Measurements from ENCODE around the gene TNFRSF25. TPM values are rescaled to one million over a fixed set of nuclear protein-coding genes. Genes with fewer than 3 reads are reported as not detected.
"Not testable (repeated sequence)": the region's sequence is repeated elsewhere in the genome, so short reads cannot be mapped to it uniquely, and the experiment has no call there.

The TNFRSF25 gene
- total RNA-seq, 4 donors from 2014 or later, result 4.2 to 11.2 (median 8.8) TPM

DNA sequence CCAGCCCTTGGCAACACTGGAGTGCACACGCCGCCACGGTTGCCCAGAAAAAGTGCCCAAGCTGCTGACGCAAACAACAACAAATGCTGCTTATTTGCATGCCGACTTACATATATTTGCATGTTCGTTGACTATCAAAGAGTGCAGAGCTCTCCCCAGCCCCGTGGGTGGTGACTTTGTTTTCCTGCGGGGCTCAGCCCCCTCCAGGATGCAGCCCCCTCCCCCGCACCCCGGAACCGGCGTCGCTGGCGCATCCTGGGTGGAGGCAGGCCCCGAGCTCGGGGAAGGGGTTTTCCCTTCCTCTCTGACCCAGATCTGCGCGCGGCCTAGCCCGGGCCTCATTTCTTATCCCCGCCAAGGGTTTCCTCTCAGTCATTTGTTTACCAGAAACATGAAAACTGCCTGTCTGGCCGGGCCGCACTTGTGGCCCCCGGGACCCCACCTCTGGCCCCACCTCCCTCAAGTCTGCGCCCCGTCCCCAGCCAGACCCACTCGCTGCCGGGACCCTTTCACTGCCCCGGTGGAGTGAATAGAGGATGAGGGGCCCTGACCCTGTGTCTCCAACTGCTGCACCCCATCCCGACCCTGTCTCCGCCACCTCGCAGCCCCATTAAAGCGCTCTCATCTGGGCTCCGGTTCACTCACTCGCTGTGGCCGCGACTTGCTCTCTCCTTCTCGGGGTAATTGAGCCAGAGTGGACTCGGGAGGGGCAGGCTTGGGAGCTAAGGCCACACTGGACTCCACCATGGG, 5.5 kb downstream of the TNFRSF25 start:
- peaks cover 0 to 21% of the 10 kb centered on the region in 2 donors for H3K36me3 ChIP-seq
- TF ChIP-seq POLR2A (IDR thresholded peaks at IDR 0.05) (no peak), CTCF (IDR thresholded peaks at IDR 0.05) (no peak), EP300 (IDR thresholded peaks at IDR 0.05) (no peak), POLR2AphosphoS5 (IDR thresholded peaks at IDR 0.05) (no peak)
- WGBS, 2 donors (ENCODE audit: low coverage in 1 of 2), result 0 to 34% methylated on average over 1 to 28 of the region's 39 CpGs
- no peaks in the 10 kb centered on the region for H3K9me3 ChIP-seq
- no peak for ATAC-seq
- H3K27ac ChIP-seq, result no peak overlapping the region
- H3K4me1 ChIP-seq, result peaks cover 0 to 13% (median 0%) of the 10 kb centered on the region in 3 donors
- H3K4me3 ChIP-seq, result peak overlapping the region in 1 of 2 donors; percentile 38
- peaks cover 92% of the 10 kb centered on the region for H3K27me3 ChIP-seq

GRCh38 chr1:6459850-6460265, 6.1 kb downstream of the TNFRSF25 start:
- WGBS, 2 donors (ENCODE audit: low coverage in 1 of 2), result 18% methylated on average over 4 of the region's 18 CpGs; no CpG with 5 or more reads in 1 of the 2 donors
- no peak for ATAC-seq
- Histone ChIP-seq H3K4me1 (peaks cover 0 to 20% (median 0%) of the 10 kb centered on the region in 3 donors), H3K4me3 (peak overlapping the region in 1 of 2 donors; percentile 38), H3K9me3 (no peaks in the 10 kb centered on the region), H3K27ac (no peak overlapping the region), H3K27me3 (peaks cover 92% of the 10 kb centered on the region), H3K36me3 (peaks cover 0 to 21% of the 10 kb centered on the region in 2 donors)
- TF ChIP-seq CTCF (IDR thresholded peaks at IDR 0.05) (no peak), EP300 (IDR thresholded peaks at IDR 0.05) (no peak), POLR2A (IDR thresholded peaks at IDR 0.05) (no peak), POLR2AphosphoS5 (IDR thresholded peaks at IDR 0.05) (no peak)

GRCh38 chr1:6456800-6457466, 9.0 kb downstream of the TNFRSF25 start:
- TF ChIP-seq EP300 (IDR thresholded peaks at IDR 0.05) (no peak), CTCF (IDR thresholded peaks at IDR 0.05) (no peak), POLR2AphosphoS5 (IDR thresholded peaks at IDR 0.05) (no peak)
- no peak for ATAC-seq
- peaks cover 98% of the 10 kb centered on the region for H3K27me3 ChIP-seq

DNA sequence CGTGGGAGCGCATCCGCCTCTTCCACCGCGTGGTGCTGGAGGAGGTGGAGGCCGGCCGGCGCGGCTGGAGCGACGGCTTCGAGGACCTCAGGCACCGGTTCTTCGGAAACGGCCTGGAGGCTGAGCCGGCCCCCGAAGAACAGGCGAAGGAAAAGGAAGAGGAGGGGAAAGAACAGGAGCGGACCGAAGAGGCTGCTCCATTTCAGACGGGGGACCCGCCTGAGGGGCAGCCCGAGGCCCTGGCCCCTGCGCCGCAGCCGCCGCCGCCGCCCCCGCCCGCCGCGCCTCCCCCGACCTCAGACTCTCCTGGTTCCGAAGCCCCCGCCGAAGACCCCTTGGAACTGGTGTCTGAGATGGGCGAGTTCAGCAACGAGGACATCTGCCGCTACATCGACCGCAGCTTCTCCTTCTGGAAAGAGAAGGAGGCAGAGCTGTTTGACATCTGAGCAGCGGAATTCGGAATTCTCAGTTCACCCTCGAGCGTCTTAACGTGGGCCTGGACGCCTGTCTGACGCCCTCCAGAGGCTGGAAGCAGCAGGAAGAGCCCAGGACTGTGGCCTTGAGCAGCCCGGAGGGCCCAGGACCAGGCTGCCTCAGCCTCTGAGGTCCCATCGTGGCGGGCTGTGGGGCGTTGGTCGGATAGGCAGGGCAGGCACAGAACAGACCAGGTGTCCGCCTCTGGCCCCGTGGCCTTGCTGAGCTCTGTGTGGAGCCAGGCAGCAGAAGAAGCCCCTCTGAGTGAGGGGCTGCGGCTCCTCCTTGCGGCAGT, 10.0 kb downstream of the TNFRSF25 start:
- not testable (repeated sequence) for H3K4me3 ChIP-seq, ATAC-seq, H3K9me3 ChIP-seq, H3K36me3 ChIP-seq, H3K27ac ChIP-seq
- Histone ChIP-seq H3K4me1 (peaks cover 0 to 31% (median 0%) of the 10 kb centered on the region in 3 donors), H3K27me3 (peaks cover 98% of the 10 kb centered on the region)
- WGBS, 2 donors (ENCODE audit: low coverage in 1 of 2), result no CpG with 5 or more reads among the region's 58 CpGs

More at GRCh38 chr1:6456800-6457466, 9.0 kb downstream of the TNFRSF25 start:
- Histone ChIP-seq H3K9me3 (no peaks in the 10 kb centered on the region), H3K4me1 (peaks cover 0 to 31% (median 0%) of the 10 kb centered on the region in 3 donors), H3K4me3 (no peak overlapping the region), H3K27ac (no peak overlapping the region), H3K36me3 (peaks cover 0 to 10% of the 10 kb centered on the region in 2 donors)
- 63 to 82% methylated on average over 2 of the region's 11 CpGs for WGBS, 2 donors (ENCODE audit: low coverage in 1 of 2)
